GM21447 (cell line): ENCODE results near the gene HES7.

Source experiments
- ATAC-seq: cut with Tn5 transposase; IDR thresholded peaks from one replicate; pipeline ENCODE4 v1.9.1; 2021; ENCODE audit not compliant: unreplicated experiment

Gene HES7

GRCh38 chr17:8074554-8074953 lies 49.4 kb downstream of the HES7 start:
- ATAC-seq = no peak

- ATAC-seq = no peak
Measured at GRCh38 chr17:8073627-8074484, 50.0 kb downstream of the HES7 start.

GRCh38 chr17:8072729-8073461 lies 51.0 kb downstream of the HES7 start:
- ATAC-seq = no peak

- no peak for ATAC-seq
Measured at GRCh38 chr17:8072341-8072728, 51.6 kb downstream of the HES7 start.

- no peak for ATAC-seq
Measured at GRCh38 chr17:8071496-8071895, 52.4 kb downstream of the HES7 start.
